Heart right ventricle (tissue), 16 donors: Measurements from ENCODE around the gene RTF1. TPM values are rescaled to one million over a fixed set of nuclear protein-coding genes. Genes with fewer than 3 reads are reported as not detected.

Source experiments
- ATAC-seq, 8 donors: fragments of 200-7000 bp; cut with Tn5 transposase; one replicate each; pipeline ENCODE4 v1.9.1; 2020; ENCODE audit warnings: mild to moderate bottlenecking in 8 of 8, moderate library complexity in 8 of 8, moderate number of reproducible peaks in 1 of 8
- DNase-seq, 2 donors: peaks; one replicate each; pipeline ENCODE4 v3.0.0-alpha.2; 2020
- H3K27ac ChIP-seq, 10 donors: fragments of 200-600 bp; sonication (generic) in 2 of 10; one replicate each; pipeline versions ENCODE4 v1.5.0 to v1.8.0; 2020 to 2022; ENCODE audit warnings: mild to moderate bottlenecking in 3 of 10
- H3K27me3 ChIP-seq, 7 donors: fragments of 200-600 bp; one replicate each; pipeline ENCODE4 v1.8.0; 2021 to 2022; ENCODE audit warnings: mild to moderate bottlenecking in 2 of 7
- H3K36me3 ChIP-seq, 9 donors: fragments of 200-600 bp; sonication (generic) in 1 of 9; one replicate each; pipeline versions ENCODE4 v1.5.0 to v1.8.0; 2020 to 2022; ENCODE audit warnings: mild to moderate bottlenecking in 2 of 9
- H3K4me1 ChIP-seq, 9 donors: fragments of 200-600 bp; sonication (generic) in 1 of 9; one replicate each; pipeline versions ENCODE4 v1.5.0 to v1.8.0; 2020 to 2022; ENCODE audit warnings: mild to moderate bottlenecking in 4 of 9
- H3K4me3 ChIP-seq, 10 donors: fragments of 200-600 bp; sonication (generic) in 2 of 10; one replicate each; pipeline versions ENCODE4 v1.5.0 to v1.8.0; 2020 to 2022; ENCODE audit warnings: mild to moderate bottlenecking in 7 of 10, moderate library complexity in 2 of 10
- H3K9me3 ChIP-seq, 11 donors: fragments of 200-600 bp in 10 of 11; sonication (generic) in 2 of 11; one replicate each; pipeline versions ENCODE4 v1.5.0 to v1.8.0; 2013 to 2022; ENCODE audit warnings: mild to moderate bottlenecking in 2 of 11, control low read depth in 1 of 11, moderate library complexity in 1 of 11
- CTCF ChIP-seq, 9 donors: fragments of 200-600 bp; sonication (generic) in 2 of 9; IDR thresholded peaks; one replicate each; pipeline versions ENCODE4 v1.5.0 to v1.8.0; 2021 to 2022; ENCODE audit warnings: antibody characterized with exemption in 9 of 9, mild to moderate bottlenecking in 5 of 9, moderate library complexity in 1 of 9
- WGBS, 2 donors: extraction: QIAGEN DNeasy Blood & Tissue Kit; methylation state at CpG; one replicate each; pipeline ENCODE4 v1.1.7; 2013; ENCODE audit warnings: inconsistent platforms in 1 of 2; 5-methylcytosine and 5-hydroxymethylcytosine counted together
- intact Hi-C, 10 donors: fragments of 100-400 bp; cut with DNase I; formaldehyde crosslinking; loops; one replicate each; pipeline versions ENCODE4 v1.11.1 to v1.14.2; 2022
- polyA plus RNA-seq, 2 donors: library from polyadenylated mRNA; stranded (reverse); fragments of 200-250 nt; gene quantifications; one replicate each; pipeline ENCODE4 v1.2.3, GENCODE V29; 2013
- total RNA-seq, 10 donors: library from RNA; stranded (reverse); fragmentation: NEBNext Ultra II Directional in 3 of 10; extraction: Animal tissue kit (Norgen Biotek cat#: 25700) in 3 of 10; gene quantifications; one replicate each; pipeline versions ENCODE4 v1.2.1 to v1.2.4, GENCODE V29; 2021 to 2023
- donor health status: Arrhythmogenic right ventricular cardiomyopathy.
- donor health status: ischemic (EF 13 %, LVEDD 7.1; RV severe dilation, severe dysfunction).
- donor health status: healthy with polysubstance abuse.
- donor health status: DM: no; HTN: yes; CAD: no.
- donor health status: DM: no; HTN: no; CAD: no.
- donor health status: ischemic (EF 25% LVEDD 6.9; RV normal size, moderate dysfunction).
- donor health status: ischemic (EF 25% LVEDD 5.7; RV mildly dilated, moderate dysfunction).
- donor health status: healthy.
- donor health status: DM: yes; HTN: yes; CAD: no.
- donor health status: Ischemic cardiomyopathy.
- donor health status: ischemic (EF 35%, LVEDD 5.7; RV mildly dilated, moderate dysfunction).
- donor health status: nonischemic (EF 11% LVEDD 7.7; RV severe dilation, severe dysfunction).
- donor health status: DM: yes; HTN: yes; CAD: no.
- donor health status: PGD.
- donor health status: ischemic (EF 29% LVEDD 5.4; RV normal size, mild dysfunction).
- donor health status: nonischemic (EF 23%, LVEDD 6.1; RV moderate dilation, normal function).

The RTF1 gene
- total and polyA plus RNA-seq, 12 donors: 10.8 to 38.0 (median 30.7) TPM

GRCh38 chr15:41387646-41388045, 29.2 kb upstream of the RTF1 start:
- Histone ChIP-seq H3K27ac (no peak overlapping the region), H3K27me3 (no peaks in the 10 kb centered on the region), H3K4me1 (no peaks in the 10 kb centered on the region), H3K4me3 (no peak overlapping the region), H3K36me3 (peaks cover 0 to 82% (median 18%) of the 10 kb centered on the region in 9 donors), H3K9me3 (no peaks in the 10 kb centered on the region)
- no peak for DNase-seq
- 95% methylated on average over 6 of the region's 6 CpGs for WGBS, 2 donors
- ATAC-seq: no peak
- TF ChIP-seq CTCF (IDR thresholded peaks at IDR 0.05): no peak
- intact Hi-C loops: no loop called here

- TF ChIP-seq CTCF (IDR thresholded peaks at IDR 0.05): no peak
- no peaks in the 10 kb centered on the region for H3K9me3 ChIP-seq
- intact Hi-C loops: no loop called here
- DNase-seq: no peak
- H3K27ac ChIP-seq: no peak overlapping the region
- H3K36me3 ChIP-seq: peaks cover 0 to 96% (median 47%) of the 10 kb centered on the region in 9 donors
- ATAC-seq: no peak
- H3K27me3 ChIP-seq: no peaks in the 10 kb centered on the region
- 94 to 95% methylated on average over 2 of the region's 2 CpGs for WGBS, 2 donors
- H3K4me3 ChIP-seq: no peak overlapping the region
- peaks cover 0 to 14% (median 0%) of the 10 kb centered on the region in 9 donors for H3K4me1 ChIP-seq
Measured at GRCh38 chr15:41392659-41393058, 24.2 kb upstream of the RTF1 start.

- peaks cover 0 to 76% (median 36%) of the 10 kb centered on the region in 9 donors for H3K36me3 ChIP-seq
Measured at GRCh38 chr15:41394924-41395323, 22.0 kb upstream of the RTF1 start.

GRCh38 chr15:41396111-41396510, 20.8 kb upstream of the RTF1 start:
- H3K36me3 ChIP-seq: peaks cover 0 to 64% (median 33%) of the 10 kb centered on the region in 9 donors
- no peak overlapping the region for H3K27ac ChIP-seq
- no peak overlapping the region for H3K4me3 ChIP-seq
- H3K9me3 ChIP-seq: no peaks in the 10 kb centered on the region
- no peaks in the 10 kb centered on the region for H3K27me3 ChIP-seq
- DNase-seq (no peak), ATAC-seq (no peak)
- TF ChIP-seq CTCF (IDR thresholded peaks at IDR 0.05): no peak
- 89 to 91% methylated on average over 3 of the region's 3 CpGs for WGBS, 2 donors
- intact Hi-C loops: no loop called here
- peaks cover 0 to 18% (median 0%) of the 10 kb centered on the region in 9 donors for H3K4me1 ChIP-seq

More at GRCh38 chr15:41394924-41395323, 22.0 kb upstream of the RTF1 start:
- 97 to 98% methylated on average over 4 of the region's 4 CpGs for WGBS, 2 donors
- ATAC-seq: no peak
- Histone ChIP-seq H3K4me3 (no peak overlapping the region), H3K27ac (no peak overlapping the region), H3K4me1 (peaks cover 0 to 14% (median 0%) of the 10 kb centered on the region in 9 donors), H3K27me3 (no peaks in the 10 kb centered on the region), H3K9me3 (no peaks in the 10 kb centered on the region)
- intact Hi-C loops: no loop called here
- no peak for TF ChIP-seq CTCF (IDR thresholded peaks at IDR 0.05)
- DNase-seq: no peak
